ENCODE measurements around the gene METTL24.

The METTL24 gene

GRCh38 chr6:110320307-110320706, 37.8 kb downstream of the METTL24 start:
- H3K4me1 Mint-ChIP-seq, result peaks cover 59% of the 10 kb centered on the region
- no peaks in the 10 kb centered on the region for H3K27me3 Mint-ChIP-seq (ENCODE audit: low read depth)
- H3K27ac Mint-ChIP-seq, result peak overlapping the region in 2 of 3 experiments; percentile 99
- no peaks in the 10 kb centered on the region for H3K9me3 Mint-ChIP-seq
- H3K36me3 Mint-ChIP-seq (ENCODE audit: low read depth), result no peaks in the 10 kb centered on the region
- H3K4me3 Mint-ChIP-seq, result no peak overlapping the region
- TF ChIP-seq CTCF (IDR thresholded peaks at IDR 0.05; ENCODE audit: unreplicated experiment in 3 of 3), result no peak

- Mint-ChIP-seq H3K27ac (peak overlapping the region in 1 of 3 experiments; percentile 2), H3K4me3 (no peak overlapping the region), H3K4me1 (peaks cover 54% of the 10 kb centered on the region), H3K9me3 (no peaks in the 10 kb centered on the region), H3K27me3 (ENCODE audit: low read depth) (no peaks in the 10 kb centered on the region), H3K36me3 (ENCODE audit: low read depth) (no peaks in the 10 kb centered on the region)
- TF ChIP-seq CTCF (IDR thresholded peaks at IDR 0.05; ENCODE audit: unreplicated experiment in 3 of 3), result no peak
These were observed 38.3 kb downstream of the METTL24 start for GRCh38 chr6:110319843-110320242.

- TF ChIP-seq CTCF (IDR thresholded peaks at IDR 0.05; ENCODE audit: unreplicated experiment in 3 of 3), result no peak
- Mint-ChIP-seq H3K36me3 (ENCODE audit: low read depth) (no peaks in the 10 kb centered on the region), H3K4me3 (no peak overlapping the region), H3K9me3 (no peaks in the 10 kb centered on the region), H3K4me1 (peaks cover 49% of the 10 kb centered on the region), H3K27me3 (ENCODE audit: low read depth) (no peaks in the 10 kb centered on the region), H3K27ac (peak overlapping the region in 2 of 3 experiments; percentile 2 to 54)
These were observed 38.8 kb downstream of the METTL24 start for GRCh38 chr6:110319381-110319780.

GRCh38 chr6:110318971-110319370, 39.2 kb downstream of the METTL24 start:
- no peaks in the 10 kb centered on the region for H3K9me3 Mint-ChIP-seq
- TF ChIP-seq CTCF (IDR thresholded peaks at IDR 0.05; ENCODE audit: unreplicated experiment in 3 of 3), result no peak

GRCh38 chr6:110317646-110318045, 40.5 kb downstream of the METTL24 start:
- Mint-ChIP-seq H3K36me3 (ENCODE audit: low read depth) (peaks cover 5% of the 10 kb centered on the region), H3K27me3 (ENCODE audit: low read depth) (no peaks in the 10 kb centered on the region), H3K4me3 (no peak overlapping the region), H3K4me1 (peaks cover 34% of the 10 kb centered on the region), H3K9me3 (no peaks in the 10 kb centered on the region), H3K27ac (no peak overlapping the region)
- no peak for TF ChIP-seq CTCF (IDR thresholded peaks at IDR 0.05; ENCODE audit: unreplicated experiment in 3 of 3)

More at GRCh38 chr6:110318971-110319370, 39.2 kb downstream of the METTL24 start:
- no peaks in the 10 kb centered on the region for H3K27me3 Mint-ChIP-seq (ENCODE audit: low read depth)
- no peak overlapping the region for H3K4me3 Mint-ChIP-seq
- H3K4me1 Mint-ChIP-seq, result peaks cover 47% of the 10 kb centered on the region
- peak overlapping the region in 2 of 3 experiments; percentile 2 to 54 for H3K27ac Mint-ChIP-seq
- H3K36me3 Mint-ChIP-seq (ENCODE audit: low read depth), result no peaks in the 10 kb centered on the region

GRCh38 chr6:110317189-110317588, 41.0 kb downstream of the METTL24 start:
- Mint-ChIP-seq H3K27ac (no peak overlapping the region), H3K9me3 (no peaks in the 10 kb centered on the region), H3K4me3 (no peak overlapping the region), H3K4me1 (peaks cover 29% of the 10 kb centered on the region), H3K36me3 (ENCODE audit: low read depth) (peaks cover 9% of the 10 kb centered on the region), H3K27me3 (ENCODE audit: low read depth) (no peaks in the 10 kb centered on the region)
- no peak for TF ChIP-seq CTCF (IDR thresholded peaks at IDR 0.05; ENCODE audit: unreplicated experiment in 3 of 3)

All from nephron (organoid).